ENCODE measurements around the gene ADCYAP1R1. TPM values are rescaled to one million over a fixed set of nuclear protein-coding genes. Genes with fewer than 3 reads are reported as not detected.

ADCYAP1R1 gene
- total RNA-seq, 1 experiment from 2014 or later, result not detected

DNA sequence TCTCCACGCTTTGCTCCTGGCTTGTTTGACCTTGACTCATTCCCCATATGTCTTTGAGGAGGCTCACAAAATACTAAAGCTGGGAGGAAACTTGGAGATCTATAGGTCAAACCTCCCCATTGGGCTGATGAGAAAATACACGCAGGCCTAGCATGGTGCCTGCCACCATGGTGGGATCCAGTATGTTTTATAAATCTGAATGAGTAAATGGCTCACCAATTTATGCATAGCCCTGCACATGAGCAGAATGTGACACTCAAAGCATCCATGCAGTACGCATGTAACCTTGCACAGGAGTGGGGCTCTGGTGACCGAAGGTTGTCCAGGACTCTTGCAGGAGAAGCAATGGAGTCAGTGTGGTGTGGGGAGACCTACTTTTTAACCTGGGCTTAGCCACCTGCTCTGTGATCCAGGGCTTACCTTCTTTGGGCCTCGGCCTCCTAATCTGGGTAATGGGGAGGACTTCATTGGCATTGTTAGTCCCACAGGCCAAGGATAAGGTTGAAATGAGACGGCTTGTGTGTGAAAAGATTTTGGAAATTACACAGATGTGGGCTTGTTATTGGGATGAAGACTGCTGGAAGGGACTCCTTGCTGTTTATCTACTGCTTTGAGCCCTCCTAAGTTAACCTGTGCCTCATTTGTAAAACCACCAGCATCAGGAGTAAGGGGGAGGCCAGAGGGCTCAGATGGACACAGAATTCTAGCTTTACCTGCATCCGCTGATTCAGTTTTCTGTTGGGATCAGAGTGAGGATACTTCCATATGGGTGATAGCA lies 58.4 kb downstream of the ADCYAP1R1 start:
- H3K4me1 ChIP-seq (replicated peaks; ENCODE audit: insufficient read depth), result no peaks in the 10 kb centered on the region
- no peak overlapping the region for H2AFZ ChIP-seq
- H3K27ac ChIP-seq, result no peak overlapping the region
- peaks cover 60% of the 10 kb centered on the region for H3K27me3 ChIP-seq (ENCODE audit: insufficient read depth, low read depth)
- ChIA-PET POLR2A (ENCODE audit: unreplicated experiment) (no interaction called here), CTCF (no interaction called here)
- no TSS peak for BruUV-seq (replicated peaks)
- H3F3A ChIP-seq (ENCODE audit: insufficient read depth, low read depth), result no peaks in the 10 kb centered on the region
- no peaks in the 10 kb centered on the region for H3K79me2 ChIP-seq (ENCODE audit: low read depth)
- no peak for DNase-seq
- no peaks in the 10 kb centered on the region for H3K36me3 ChIP-seq (ENCODE audit: low read depth)
- H3K9me3 ChIP-seq (ENCODE audit: insufficient read depth, low read depth), result no peaks in the 10 kb centered on the region
- intact Hi-C loops (cut with micrococcal nuclease; ENCODE audit: unreplicated experiment), result no loop called here
- H4K20me1 ChIP-seq (ENCODE audit: insufficient read depth), result no peaks in the 10 kb centered on the region
- TF ChIP-seq EZH2 (IDR thresholded peaks at IDR 0.05; ENCODE audit: low read depth), result no peak
- TF ChIP-seq, protein P1, sequence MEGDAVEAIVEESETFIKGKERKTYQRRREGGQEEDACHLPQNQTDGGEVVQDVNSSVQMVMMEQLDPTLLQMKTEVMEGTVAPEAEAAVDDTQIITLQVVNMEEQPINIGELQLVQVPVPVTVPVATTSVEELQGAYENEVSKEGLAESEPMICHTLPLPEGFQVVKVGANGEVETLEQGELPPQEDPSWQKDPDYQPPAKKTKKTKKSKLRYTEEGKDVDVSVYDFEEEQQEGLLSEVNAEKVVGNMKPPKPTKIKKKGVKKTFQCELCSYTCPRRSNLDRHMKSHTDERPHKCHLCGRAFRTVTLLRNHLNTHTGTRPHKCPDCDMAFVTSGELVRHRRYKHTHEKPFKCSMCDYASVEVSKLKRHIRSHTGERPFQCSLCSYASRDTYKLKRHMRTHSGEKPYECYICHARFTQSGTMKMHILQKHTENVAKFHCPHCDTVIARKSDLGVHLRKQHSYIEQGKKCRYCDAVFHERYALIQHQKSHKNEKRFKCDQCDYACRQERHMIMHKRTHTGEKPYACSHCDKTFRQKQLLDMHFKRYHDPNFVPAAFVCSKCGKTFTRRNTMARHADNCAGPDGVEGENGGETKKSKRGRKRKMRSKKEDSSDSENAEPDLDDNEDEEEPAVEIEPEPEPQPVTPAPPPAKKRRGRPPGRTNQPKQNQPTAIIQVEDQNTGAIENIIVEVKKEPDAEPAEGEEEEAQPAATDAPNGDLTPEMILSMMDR (conservative IDR thresholded peaks at IDR 0.05), result no peak
- H3K4me2 ChIP-seq, result no peak overlapping the region
- no peak overlapping the region for H3K4me3 ChIP-seq
- no peaks in the 10 kb centered on the region for H3K9me2 ChIP-seq (ENCODE audit: insufficient read depth)

GRCh38 chr7:31111109-31111451 lies 59.0 kb downstream of the ADCYAP1R1 start:
- no TSS peak for BruUV-seq (replicated peaks)
- intact Hi-C loops (cut with micrococcal nuclease; ENCODE audit: unreplicated experiment), result no loop called here

DNA sequence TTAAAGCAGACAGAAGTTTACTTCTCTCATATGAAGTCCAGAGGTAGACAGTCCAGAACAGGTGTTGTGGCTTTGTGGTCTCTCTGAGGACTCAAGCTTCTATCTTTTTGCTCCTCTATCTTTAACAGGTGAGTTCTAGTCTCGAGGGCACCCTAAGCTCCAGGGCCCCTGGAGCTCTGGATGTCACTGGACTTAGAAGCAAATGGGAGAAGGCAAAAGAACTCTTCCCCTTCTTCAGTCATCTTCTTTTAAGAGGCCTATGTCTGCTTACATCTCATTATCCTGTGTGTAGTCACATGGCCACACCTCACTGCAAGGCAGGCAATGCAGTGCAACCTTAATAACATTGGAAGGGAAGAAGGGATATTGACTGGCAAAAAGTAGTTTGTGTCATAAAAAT lies 61.6 kb downstream of the ADCYAP1R1 start:
- Histone ChIP-seq H3K4me3 (no peak overlapping the region), H3K9me3 (ENCODE audit: insufficient read depth, low read depth) (no peaks in the 10 kb centered on the region), H3K79me2 (ENCODE audit: low read depth) (no peaks in the 10 kb centered on the region), H3K4me2 (no peak overlapping the region), H3K36me3 (ENCODE audit: low read depth) (no peaks in the 10 kb centered on the region), H3K4me1 (replicated peaks; ENCODE audit: insufficient read depth) (no peaks in the 10 kb centered on the region), H3K27ac (no peak overlapping the region), H3K27me3 (ENCODE audit: insufficient read depth, low read depth) (peaks cover 43% of the 10 kb centered on the region), H3K9me2 (ENCODE audit: insufficient read depth) (no peaks in the 10 kb centered on the region), H2AFZ (no peak overlapping the region), H3F3A (ENCODE audit: insufficient read depth, low read depth) (no peaks in the 10 kb centered on the region), H4K20me1 (ENCODE audit: insufficient read depth) (no peaks in the 10 kb centered on the region)
- intact Hi-C loops (cut with micrococcal nuclease; ENCODE audit: unreplicated experiment), result no loop called here
- BruUV-seq (replicated peaks), result no TSS peak
- ChIA-PET CTCF (no interaction called here), POLR2A (ENCODE audit: unreplicated experiment) (no interaction called here)
- TF ChIP-seq, protein P1 (conservative IDR thresholded peaks at IDR 0.05), result no peak
- no peak for TF ChIP-seq EZH2 (IDR thresholded peaks at IDR 0.05; ENCODE audit: low read depth)
- no peak for DNase-seq

More at GRCh38 chr7:31111109-31111451, 59.0 kb downstream of the ADCYAP1R1 start:
- H3K9me2 ChIP-seq (ENCODE audit: insufficient read depth), result no peaks in the 10 kb centered on the region
- CTCF ChIA-PET, result no interaction called here
- H3K4me1 ChIP-seq (replicated peaks; ENCODE audit: insufficient read depth), result no peaks in the 10 kb centered on the region
- H3K9me3 ChIP-seq (ENCODE audit: insufficient read depth, low read depth), result no peaks in the 10 kb centered on the region
- no peak overlapping the region for H3K27ac ChIP-seq
- H3K4me3 ChIP-seq, result no peak overlapping the region
- H2AFZ ChIP-seq, result no peak overlapping the region
- H3K79me2 ChIP-seq (ENCODE audit: low read depth), result no peaks in the 10 kb centered on the region
- POLR2A ChIA-PET (ENCODE audit: unreplicated experiment), result no interaction called here
- no peaks in the 10 kb centered on the region for H3F3A ChIP-seq (ENCODE audit: insufficient read depth, low read depth)
- no peak overlapping the region for H3K4me2 ChIP-seq
- no peak for DNase-seq
- no peaks in the 10 kb centered on the region for H4K20me1 ChIP-seq (ENCODE audit: insufficient read depth)
- TF ChIP-seq, protein P1 (conservative IDR thresholded peaks at IDR 0.05), result no peak
- no peak for TF ChIP-seq EZH2 (IDR thresholded peaks at IDR 0.05; ENCODE audit: low read depth)
- H3K27me3 ChIP-seq (ENCODE audit: insufficient read depth, low read depth), result peaks cover 55% of the 10 kb centered on the region
- no peaks in the 10 kb centered on the region for H3K36me3 ChIP-seq (ENCODE audit: low read depth)

Measured in PC-9 (cell line).